Activated naive CD4-positive, alpha-beta T cell (primary cell): ENCODE results near the gene SERINC3.

ENCODE experiments used
- DNase-seq, 4 experiments: peaks; one replicate each; lab custom pipeline; 2025; lab: John Stamatoyannopoulos, UW

The SERINC3 gene

GRCh38 chr20:44532981-44533331 is 11.1 kb upstream of the SERINC3 start:
- no peak for DNase-seq

GRCh38 chr20:44532259-44532980 is 10.6 kb upstream of the SERINC3 start:
- no peak for DNase-seq

DNA sequence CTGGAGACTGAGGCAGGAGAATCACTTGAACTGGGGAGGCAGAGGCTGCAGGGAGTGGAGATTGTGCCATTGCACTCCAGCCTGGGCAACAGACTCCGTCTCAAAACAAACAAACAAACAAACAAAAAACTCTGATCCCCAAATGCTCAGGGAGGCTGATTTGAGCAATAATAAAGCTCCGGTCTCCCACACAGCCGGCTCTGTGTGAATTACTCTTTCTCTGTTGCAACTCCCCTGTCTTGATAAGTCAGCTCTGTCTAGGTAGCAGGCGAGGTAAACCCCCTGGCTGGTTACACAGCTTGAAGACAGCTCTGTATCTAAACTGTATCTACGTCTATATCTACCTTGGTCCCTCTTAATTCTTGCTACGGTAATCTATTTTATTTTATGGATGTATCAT is 6.4 kb upstream of the SERINC3 start:
- DNase-seq = no peak

DNA sequence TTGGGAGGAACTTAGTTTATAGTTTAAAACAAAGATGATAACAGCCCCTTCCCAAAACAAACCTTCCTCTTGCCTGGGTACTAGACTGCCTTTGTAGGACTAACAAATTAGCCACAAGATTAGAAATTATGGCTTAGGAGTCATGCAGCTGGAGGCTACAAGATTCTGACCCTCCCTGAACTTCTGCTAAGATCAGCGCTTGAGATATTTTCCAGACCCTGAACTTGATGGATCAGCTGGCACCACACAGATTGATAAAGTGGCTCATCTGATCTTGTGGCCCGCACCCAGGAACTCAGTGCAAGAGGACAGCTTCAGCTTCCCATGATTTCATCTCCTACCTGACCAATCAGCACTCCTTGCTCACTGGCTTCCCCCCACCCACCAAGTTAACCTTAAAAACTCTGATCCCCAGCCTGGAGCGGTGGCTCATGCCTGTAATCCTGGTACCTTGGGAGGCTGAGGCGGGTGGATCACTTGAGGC is 5.9 kb upstream of the SERINC3 start:
- DNase-seq = no peak

- no peak for DNase-seq
These were observed 4.3 kb upstream of the SERINC3 start for GRCh38 chr20:44526129-44526528.

GRCh38 chr20:44523746-44524145 is 1.9 kb upstream of the SERINC3 start:
- no peak for DNase-seq

- no peak for DNase-seq
These were observed 971 bp upstream of the SERINC3 start for GRCh38 chr20:44522841-44523240.

GRCh38 chr20:44520881-44521280 is 989 bp downstream of the SERINC3 start:
- no peak for DNase-seq

DNA sequence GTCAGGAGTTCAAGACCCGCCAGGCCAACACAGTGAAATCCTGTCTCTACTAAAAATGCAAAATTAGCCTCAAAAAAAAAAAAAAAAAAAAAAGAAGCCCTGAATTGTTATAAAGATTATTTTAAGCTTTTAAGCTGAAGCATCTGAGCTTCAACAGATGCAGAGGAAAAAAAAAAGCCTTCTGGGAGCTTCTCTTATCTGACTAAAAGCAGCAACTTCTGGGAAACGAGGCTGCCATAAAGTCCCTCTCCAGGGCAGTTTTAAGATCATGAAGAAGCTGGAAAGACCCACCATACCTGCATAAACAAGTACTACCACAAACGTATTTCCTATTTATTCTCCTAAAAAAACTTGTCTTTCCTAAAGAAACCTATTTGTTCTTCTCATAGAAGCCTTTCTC is 3.6 kb downstream of the SERINC3 start:
- no peak for DNase-seq

DNA sequence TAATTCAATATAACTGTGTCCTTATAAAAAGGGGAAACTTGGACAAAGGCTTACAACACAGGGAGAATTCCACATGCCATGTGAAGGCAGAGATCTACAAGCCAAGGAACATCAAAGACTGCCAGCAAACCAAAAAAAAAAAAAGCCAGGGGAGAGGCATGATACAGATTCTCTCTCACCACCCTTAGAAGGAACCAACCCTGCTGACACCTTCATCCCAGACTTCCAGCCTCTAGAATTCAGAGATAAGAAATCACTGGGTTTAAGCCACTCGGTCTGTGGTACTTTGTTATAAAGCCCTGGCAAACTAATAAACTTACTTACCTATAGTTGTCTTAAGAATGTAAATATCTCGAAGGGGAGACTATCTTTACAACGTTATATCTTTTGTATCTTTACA is 4.4 kb downstream of the SERINC3 start:
- no peak for DNase-seq

DNA sequence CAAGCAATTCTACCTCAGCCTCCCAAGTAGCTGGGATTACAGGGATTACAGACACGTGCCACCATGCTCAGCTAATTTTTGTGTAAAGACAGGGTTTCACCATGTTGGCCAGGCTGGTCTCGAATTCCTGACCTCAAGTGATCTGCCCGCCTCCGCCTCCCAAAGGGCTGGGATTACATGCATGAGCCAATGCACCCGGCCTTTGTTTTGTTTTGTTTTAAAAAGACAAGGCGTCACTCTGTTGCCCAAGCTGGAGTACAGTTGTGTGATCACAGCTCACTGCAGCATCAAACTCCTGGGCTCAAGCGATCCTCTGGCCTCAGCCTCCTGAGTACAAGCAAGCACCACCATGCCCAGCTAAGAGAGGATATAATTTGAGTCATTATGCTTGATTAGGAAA is 5.4 kb downstream of the SERINC3 start:
- DNase-seq = no peak

DNA sequence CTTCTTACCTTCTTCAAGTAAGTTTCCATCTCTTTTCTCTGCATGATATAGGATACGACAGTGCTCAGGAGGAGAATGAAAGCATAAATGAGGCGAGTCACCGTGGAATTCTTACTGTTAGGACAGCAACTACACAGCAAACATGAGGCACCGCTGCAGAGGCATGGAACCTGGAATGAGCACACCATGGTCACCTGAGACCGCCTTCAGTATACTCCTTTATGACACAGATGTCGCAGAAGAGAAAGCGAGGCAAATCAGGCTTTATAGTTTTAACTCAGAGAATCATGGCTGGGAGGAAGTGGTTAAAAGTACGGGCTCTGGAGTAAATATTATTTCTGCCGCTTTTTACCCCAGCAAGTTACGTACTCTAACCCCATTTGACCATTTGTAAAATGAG is 8.0 kb downstream of the SERINC3 start:
- DNase-seq = no peak

DNA sequence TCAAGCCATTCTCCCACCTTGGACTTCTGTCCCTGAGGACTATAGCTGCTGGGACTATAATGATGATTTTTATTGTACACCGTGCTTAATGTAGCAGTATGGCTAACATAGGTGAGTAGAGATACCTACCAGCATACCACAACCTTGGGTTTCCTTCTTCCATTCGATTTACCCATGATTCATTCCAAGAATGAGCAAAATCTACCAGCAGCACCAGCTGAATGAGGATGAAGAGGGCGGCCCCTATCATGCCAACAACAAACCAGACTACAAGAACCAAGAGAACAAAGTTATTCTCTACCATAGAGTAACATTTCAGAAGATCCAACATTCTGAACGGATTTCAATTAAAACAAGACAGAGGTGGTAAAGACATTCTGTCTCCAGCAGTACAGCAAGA is 12.1 kb downstream of the SERINC3 start:
- DNase-seq = no peak

DNA sequence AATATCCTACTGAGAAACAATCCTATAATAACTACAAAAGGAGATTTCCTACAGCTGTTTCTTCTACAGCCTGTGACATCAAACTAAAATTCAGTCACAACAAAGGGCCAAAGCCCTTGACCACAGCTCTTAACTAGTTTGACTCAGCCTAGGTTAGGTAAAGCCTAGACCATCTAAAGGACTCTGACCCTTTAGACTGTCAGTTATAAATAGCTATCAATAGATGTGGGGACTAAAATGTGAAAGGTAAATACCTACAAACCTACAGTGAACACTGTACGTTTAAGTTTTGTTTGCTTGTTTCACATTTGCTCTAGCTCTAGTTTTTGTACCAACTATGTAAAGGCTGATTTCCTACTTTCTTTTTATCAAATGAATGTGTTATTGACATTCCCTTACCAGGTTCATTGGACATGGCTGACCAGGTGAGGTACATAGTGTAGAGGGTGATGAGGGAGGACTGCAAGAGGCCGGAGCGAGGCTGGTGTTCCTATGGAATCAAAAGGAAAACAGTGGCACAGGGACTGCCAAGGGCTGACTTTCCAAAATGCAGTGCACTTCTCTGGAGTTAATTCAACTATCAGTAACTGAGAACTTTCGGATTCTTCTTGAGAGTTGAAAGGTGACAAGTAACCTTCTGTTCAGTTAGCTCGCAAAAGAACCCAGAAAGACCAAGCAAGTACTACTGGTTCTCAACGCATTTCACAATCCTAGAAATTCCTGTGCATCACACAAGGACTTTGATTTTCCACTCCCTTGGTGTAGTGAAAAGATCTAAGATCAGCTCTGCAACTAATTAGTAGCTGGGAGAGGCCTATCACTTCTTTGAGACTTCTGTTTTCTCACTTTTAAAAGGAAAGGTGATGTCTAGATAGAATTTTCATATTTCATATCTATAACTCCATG is 17.2 kb downstream of the SERINC3 start:
- DNase-seq = no peak

DNA sequence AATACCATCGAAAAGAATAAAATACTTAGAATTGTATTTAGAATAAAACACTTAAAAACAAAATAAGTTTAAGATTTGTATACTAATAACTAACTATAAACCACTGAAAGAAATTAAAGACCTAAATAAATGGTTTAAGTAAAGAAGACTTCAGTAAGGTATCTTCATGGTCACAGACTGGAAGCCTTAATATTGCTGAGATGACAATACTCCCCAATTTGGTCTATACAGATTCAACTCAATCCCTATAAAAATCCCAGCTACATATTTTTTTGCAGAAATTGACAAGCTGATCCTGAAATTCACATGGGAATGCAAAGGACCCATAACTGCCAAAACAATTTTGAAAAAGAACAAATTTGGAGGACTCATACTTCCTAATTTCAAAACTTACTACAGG is 18.9 kb downstream of the SERINC3 start:
- no peak for DNase-seq

- DNase-seq = no peak
These were observed 20.4 kb downstream of the SERINC3 start for GRCh38 chr20:44501448-44501847.

DNA sequence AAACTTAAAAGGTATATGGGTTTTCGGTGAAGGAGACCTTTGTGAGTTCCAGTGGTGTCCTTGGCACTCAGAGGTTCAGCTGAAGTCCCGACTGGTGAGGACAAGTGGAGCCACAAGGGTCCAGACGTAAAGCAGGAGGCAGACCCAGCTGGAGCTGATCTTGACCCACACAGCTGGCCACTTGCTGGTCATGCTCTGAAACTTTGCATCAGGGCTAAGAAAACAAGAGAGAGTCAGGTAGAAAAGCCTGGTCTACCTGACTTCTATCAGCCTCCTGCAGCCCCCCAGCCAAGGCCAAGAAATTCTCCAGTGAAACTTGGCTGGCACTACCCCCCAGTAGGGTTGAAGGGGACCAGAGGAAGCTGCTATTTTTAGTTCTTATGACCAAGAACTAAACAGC is 21.6 kb downstream of the SERINC3 start:
- no peak for DNase-seq

GRCh38 chr20:44497761-44498160 is 24.1 kb downstream of the SERINC3 start:
- no peak for DNase-seq

DNA sequence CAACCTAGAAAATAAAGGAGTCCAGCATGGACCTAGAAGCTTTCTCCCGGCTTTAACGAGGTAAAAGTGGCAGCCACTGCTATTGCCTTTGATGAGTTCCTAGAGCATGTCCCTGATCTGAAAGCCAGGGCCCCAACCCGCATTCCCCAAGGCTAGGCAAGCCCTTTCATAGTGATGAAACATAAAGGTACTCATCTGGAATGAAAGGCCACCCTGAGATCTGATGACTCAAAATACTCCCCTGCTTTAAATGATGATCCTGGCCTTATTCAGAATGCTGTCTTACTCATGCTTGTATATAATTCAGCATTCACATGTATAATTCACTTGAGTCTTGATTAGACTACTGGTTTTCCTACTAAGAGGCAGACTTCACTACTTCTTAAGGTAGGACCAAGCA is 24.9 kb downstream of the SERINC3 start:
- DNase-seq = no peak

- no peak for DNase-seq
These were observed 25.9 kb downstream of the SERINC3 start for GRCh38 chr20:44495802-44496481.

- no peak for DNase-seq
These were observed 26.6 kb downstream of the SERINC3 start for GRCh38 chr20:44495257-44495656.

DNA sequence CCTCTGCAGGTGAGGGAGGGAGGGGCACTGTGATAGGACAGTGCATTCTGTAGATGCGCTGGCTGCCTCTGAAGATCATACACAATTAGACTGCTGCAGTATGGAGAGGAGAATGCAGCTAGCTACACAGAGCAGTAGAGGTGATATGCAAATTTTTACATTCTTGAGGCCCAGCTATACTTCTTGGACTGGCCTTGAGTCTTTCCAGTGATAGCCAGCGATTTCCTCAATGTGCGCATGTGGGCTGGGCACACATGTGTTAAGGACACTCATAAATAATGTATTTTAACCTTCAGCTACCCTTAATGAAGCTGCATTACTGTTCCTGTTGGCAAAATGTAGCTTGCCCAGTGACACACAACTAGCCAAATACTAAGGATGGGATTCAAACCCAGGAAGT is 27.2 kb downstream of the SERINC3 start:
- DNase-seq = no peak

GRCh38 chr20:44494266-44494665 is 27.6 kb downstream of the SERINC3 start:
- no peak for DNase-seq
